Putamen (tissue), 1 donor: ENCODE data around the gene CTNNA1.
"Not testable (repeated sequence)": the region's sequence is repeated elsewhere in the genome, so short reads cannot be mapped to it uniquely, and the experiment has no call there.

Experiments
- DNase-seq: peaks from one replicate; pipeline ENCODE4 v3.0.0-alpha.2; 2016; ENCODE audit warnings: low spot score

CTNNA1 gene

GRCh38 chr5:138898742-138899141, 145.5 kb downstream of the CTNNA1 start:
- no peak for DNase-seq

GRCh38 chr5:138900281-138900965, 147.2 kb downstream of the CTNNA1 start:
- DNase-seq = no peak

- DNase-seq = peak; percentile 22
Measured at GRCh38 chr5:138901716-138902115, 148.5 kb downstream of the CTNNA1 start.

- no peak for DNase-seq
Measured at GRCh38 chr5:138903130-138903775, 150.0 kb downstream of the CTNNA1 start.

GRCh38 chr5:138905541-138905940, 152.3 kb downstream of the CTNNA1 start:
- no peak for DNase-seq

GRCh38 chr5:138909734-138910133, 156.5 kb downstream of the CTNNA1 start:
- DNase-seq = no peak

GRCh38 chr5:138910546-138911185, 157.4 kb downstream of the CTNNA1 start:
- no peak for DNase-seq

- no peak for DNase-seq
Measured at GRCh38 chr5:138911441-138911840, 158.2 kb downstream of the CTNNA1 start.

GRCh38 chr5:138912093-138912492, 158.9 kb downstream of the CTNNA1 start:
- no peak for DNase-seq

GRCh38 chr5:138913773-138914172, 160.5 kb downstream of the CTNNA1 start:
- DNase-seq = no peak

GRCh38 chr5:138914338-138914737, 161.1 kb downstream of the CTNNA1 start:
- DNase-seq = no peak

- DNase-seq = no peak
Measured at GRCh38 chr5:138918686-138919085, 165.5 kb downstream of the CTNNA1 start.

GRCh38 chr5:138920181-138920580, 167.0 kb downstream of the CTNNA1 start:
- DNase-seq = no peak

- DNase-seq = not testable (repeated sequence)
Measured at GRCh38 chr5:138921362-138921761, 168.1 kb downstream of the CTNNA1 start.

GRCh38 chr5:138922494-138922893, 169.3 kb downstream of the CTNNA1 start:
- no peak for DNase-seq

GRCh38 chr5:138925090-138925635, 171.9 kb downstream of the CTNNA1 start:
- no peak for DNase-seq

GRCh38 chr5:138926257-138926656, 173.0 kb downstream of the CTNNA1 start:
- DNase-seq = no peak

- no peak for DNase-seq
Measured at GRCh38 chr5:138926688-138927448, 173.6 kb downstream of the CTNNA1 start.

GRCh38 chr5:138927544-138927943, 174.3 kb downstream of the CTNNA1 start:
- DNase-seq = no peak

- peak; percentile 91 for DNase-seq
Measured at GRCh38 chr5:138927979-138928378, 174.8 kb downstream of the CTNNA1 start.

- no peak for DNase-seq
Measured at GRCh38 chr5:138929571-138929955, 176.3 kb downstream of the CTNNA1 start.

GRCh38 chr5:138930371-138931097, 177.3 kb downstream of the CTNNA1 start:
- DNase-seq = no peak
